NCI-H2227 treated with DMSO at 0.1 percent for 48 hours (cell line): Measurements from ENCODE around the gene FLOT2.
"Not testable (repeated sequence)": the region's sequence is repeated elsewhere in the genome, so short reads cannot be mapped to it uniquely, and the experiment has no call there.

Experiments used
- DNase-seq: peaks from one replicate; lab custom pipeline; 2025; lab: John Stamatoyannopoulos, UW

The FLOT2 gene

GRCh38 chr17:28873839-28874238, 23.7 kb downstream of the FLOT2 start:
- no peak for DNase-seq

- DNase-seq = no peak
These were observed 26.4 kb downstream of the FLOT2 start for GRCh38 chr17:28871056-28871579.

- no peak for DNase-seq
These were observed 30.3 kb downstream of the FLOT2 start for GRCh38 chr17:28867276-28867675.

GRCh38 chr17:28865946-28866752, 31.4 kb downstream of the FLOT2 start:
- DNase-seq = no peak

GRCh38 chr17:28864991-28865849, 32.3 kb downstream of the FLOT2 start:
- DNase-seq = no peak

GRCh38 chr17:28863953-28864352, 33.6 kb downstream of the FLOT2 start:
- DNase-seq = no peak

GRCh38 chr17:28862561-28862960, 35.0 kb downstream of the FLOT2 start:
- no peak for DNase-seq

- DNase-seq = no peak
These were observed 35.9 kb downstream of the FLOT2 start for GRCh38 chr17:28861393-28862203.

GRCh38 chr17:28860363-28860808, 37.1 kb downstream of the FLOT2 start:
- no peak for DNase-seq

GRCh38 chr17:28858801-28859355, 38.7 kb downstream of the FLOT2 start:
- DNase-seq = no peak

- DNase-seq = no peak
These were observed 39.4 kb downstream of the FLOT2 start for GRCh38 chr17:28857905-28858800.

GRCh38 chr17:28856028-28856574, 41.4 kb downstream of the FLOT2 start:
- DNase-seq = no peak

GRCh38 chr17:28855336-28855679, 42.2 kb downstream of the FLOT2 start:
- no peak for DNase-seq

GRCh38 chr17:28854457-28855335, 42.8 kb downstream of the FLOT2 start, which contains the start of gene ERAL1:
ERAL1 (plus strand) TSS chr17:28855016; CDS start chr17:28855035, 19 bp downstream.
- peak; percentile 93 for DNase-seq

- DNase-seq = no peak
These were observed 44.2 kb downstream of the FLOT2 start for GRCh38 chr17:28853295-28853694.

GRCh38 chr17:28849281-28849680, 48.3 kb downstream of the FLOT2 start:
- no peak for DNase-seq

GRCh38 chr17:28848667-28849066, 48.9 kb downstream of the FLOT2 start:
- DNase-seq = not testable (repeated sequence)

GRCh38 chr17:28846699-28847098, 50.8 kb downstream of the FLOT2 start:
- not testable (repeated sequence) for DNase-seq

- no peak for DNase-seq
These were observed 51.3 kb downstream of the FLOT2 start for GRCh38 chr17:28846231-28846630.
